Nucleus accumbens (tissue), 56 donors: ENCODE measurements around the gene KSR2.

Experiments
- DNase-seq, 56 donors: peaks; one replicate each; lab custom pipeline; 2025; lab: John Stamatoyannopoulos, UW

KSR2 gene

DNA sequence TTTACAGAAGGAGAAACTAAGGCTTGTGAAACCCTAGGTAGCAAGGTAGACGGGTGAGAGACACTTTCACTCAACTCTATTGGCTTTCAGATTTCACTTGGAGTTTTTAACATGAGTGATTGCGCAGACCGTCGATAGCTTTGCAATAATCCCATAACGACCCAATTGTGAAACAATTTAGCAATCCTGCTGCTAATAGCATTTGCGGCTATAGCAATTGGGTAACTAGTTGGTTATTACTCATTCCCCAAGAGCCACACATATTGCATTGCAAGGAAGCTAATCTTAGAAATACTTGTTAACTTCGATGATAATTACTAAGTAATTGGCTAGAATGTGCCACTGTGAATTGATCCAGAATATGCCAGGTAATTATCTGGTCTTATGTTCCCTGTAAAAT lies 447.4 kb downstream of the KSR2 start:
- DNase-seq, result no peak

DNA sequence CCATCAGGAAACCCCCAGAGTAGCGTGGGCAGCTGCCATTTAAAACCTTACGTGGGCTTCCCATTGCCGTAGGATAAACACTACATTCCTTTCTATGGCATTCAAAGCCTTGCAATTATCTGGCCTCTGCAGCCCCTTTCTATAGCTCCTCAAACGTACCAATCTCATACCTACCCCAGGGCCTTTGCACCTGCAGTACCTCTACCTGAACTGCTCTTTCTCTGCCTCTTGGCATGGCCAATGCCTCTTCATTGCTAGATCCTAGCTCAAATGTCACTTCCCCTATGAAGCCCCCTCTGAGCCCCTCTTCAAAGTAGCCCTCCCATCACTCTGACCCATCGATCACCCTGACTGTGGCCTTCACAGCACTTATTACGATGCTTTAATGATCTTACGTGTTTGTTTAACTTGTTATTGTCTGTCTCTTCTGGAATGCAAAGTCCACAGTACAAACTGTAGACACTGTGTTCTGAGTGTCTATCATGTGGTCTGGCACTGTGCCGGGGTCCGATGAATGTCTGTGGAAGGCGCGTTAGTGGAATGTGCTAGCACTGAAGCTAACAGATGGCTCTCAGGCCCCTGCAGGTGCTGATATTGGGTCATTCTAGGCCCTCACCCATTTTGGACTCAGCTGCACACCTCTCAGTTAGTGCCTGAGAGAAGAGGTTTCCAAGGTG lies 450.1 kb downstream of the KSR2 start:
- DNase-seq, result no peak

DNA sequence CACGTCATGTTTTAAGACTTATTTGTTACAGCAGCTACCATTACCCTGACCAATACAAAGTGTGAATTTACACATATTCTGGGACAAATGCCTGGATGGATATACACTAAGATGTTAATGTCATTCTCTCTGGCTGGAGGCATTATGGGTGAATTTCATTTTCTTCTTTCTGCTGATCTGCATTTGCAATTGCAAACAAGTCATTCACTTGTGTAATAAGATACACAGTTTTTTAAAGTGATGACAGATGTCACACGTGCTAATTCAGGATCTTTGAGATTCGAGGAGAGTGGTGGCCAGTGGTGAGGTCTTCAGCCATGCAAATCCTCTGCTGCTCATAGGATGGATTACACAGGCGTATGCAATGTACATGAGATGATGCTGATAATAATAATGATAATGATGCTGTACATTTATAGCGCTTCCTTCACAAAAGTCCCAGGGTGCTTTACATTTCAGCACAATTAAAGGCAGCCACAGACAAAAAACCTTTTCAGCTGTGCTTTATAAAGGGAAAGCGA lies 451.5 kb downstream of the KSR2 start:
- no peak for DNase-seq

DNA sequence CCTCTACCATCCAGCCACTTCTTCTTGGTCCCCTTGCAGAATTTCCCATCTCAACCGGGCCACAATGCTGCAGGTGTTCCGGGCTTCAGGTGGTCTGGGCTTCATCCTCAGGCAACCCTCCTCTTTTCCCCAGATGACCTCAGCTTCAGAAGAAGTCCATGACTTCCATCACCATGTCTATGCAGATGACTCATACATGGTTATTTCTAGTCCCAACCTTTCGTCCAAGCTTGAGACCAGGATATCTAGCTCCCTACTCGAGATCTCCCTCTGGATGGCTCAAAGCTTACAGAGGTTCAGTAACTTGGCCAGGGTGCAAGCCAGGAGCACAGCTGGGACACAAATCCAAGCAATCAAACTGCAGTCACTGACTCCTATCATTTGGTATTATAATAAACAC lies 452.8 kb downstream of the KSR2 start:
- DNase-seq, result no peak

DNA sequence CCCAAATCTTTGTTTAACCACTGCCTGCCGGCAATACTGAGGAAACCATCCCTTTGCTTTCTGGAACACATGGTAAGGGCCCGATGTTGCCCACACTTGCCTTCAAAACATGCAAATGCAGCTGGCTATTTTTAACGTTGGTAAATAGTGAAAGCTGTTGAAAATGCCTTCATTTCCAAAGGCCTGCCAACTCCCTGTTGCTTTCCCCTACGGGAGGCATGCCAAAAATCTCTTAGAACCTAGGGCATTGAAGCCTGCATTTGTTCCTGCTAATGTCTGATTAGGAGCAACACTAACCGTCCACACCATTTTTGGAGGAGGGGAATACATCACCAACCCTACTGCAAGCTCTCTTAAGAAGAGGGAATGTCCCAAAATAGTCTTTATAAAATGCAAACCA lies 454.8 kb downstream of the KSR2 start:
- DNase-seq, result peak in 8 of 56 donors; percentile 1 to 42 (median 8)

DNA sequence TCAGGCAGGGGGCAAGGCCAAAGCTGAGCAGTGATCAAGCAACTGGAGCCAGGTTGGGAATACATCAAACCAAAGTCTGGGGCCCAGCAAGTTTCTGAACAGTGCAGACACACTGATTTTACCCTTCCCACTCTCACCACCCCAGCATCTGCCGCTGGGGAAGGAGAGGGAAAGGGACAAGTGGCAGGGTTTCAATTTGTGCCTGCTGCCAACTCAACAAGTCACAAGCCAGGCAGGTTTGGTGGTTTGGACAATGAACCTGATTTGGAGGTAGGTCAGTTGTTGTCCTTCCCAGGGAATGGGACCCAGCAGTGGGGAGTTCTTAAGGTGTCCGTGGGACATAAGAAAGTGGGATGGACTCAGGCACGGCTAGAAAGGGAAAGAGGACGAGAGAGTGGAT lies 455.4 kb downstream of the KSR2 start:
- no peak for DNase-seq

DNA sequence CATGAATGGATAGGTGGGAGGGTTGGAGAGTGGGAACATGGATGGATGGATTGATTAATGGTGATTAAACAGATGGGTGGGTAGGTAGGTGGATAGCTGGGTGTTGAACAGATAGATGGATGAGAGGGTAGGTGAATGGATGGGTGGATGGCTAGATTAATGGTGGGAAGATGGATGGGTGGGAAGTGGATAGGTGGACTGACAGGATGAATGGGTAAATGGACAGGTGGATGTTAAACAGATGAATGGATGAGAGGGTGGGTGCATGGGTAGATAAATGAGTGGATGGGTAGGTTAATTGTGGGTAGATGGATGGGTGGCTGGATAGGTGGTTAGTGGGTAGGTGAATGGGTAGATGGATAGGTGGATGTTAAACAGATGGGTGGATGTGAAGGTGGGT lies 460.3 kb downstream of the KSR2 start:
- DNase-seq, result no peak

DNA sequence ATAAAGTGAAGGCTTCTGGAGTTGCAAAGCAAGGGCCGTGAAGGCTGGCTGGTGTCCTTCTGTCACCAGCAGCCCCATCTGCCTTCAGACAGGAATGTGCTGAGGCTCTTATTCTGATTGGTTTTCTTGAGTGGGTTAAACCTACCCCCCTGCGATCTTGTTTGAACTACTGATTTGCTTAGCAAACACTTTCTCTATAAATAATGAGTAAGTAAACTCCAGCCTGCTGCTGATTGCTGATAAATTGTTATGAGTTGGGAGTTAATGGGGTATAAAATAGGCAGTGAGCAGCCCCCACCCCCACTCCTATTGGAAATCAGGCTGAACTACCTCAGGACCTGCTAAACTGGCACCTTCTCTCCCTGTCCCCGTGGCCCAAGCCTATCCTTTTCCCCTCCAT lies 461.2 kb downstream of the KSR2 start:
- DNase-seq, result no peak

DNA sequence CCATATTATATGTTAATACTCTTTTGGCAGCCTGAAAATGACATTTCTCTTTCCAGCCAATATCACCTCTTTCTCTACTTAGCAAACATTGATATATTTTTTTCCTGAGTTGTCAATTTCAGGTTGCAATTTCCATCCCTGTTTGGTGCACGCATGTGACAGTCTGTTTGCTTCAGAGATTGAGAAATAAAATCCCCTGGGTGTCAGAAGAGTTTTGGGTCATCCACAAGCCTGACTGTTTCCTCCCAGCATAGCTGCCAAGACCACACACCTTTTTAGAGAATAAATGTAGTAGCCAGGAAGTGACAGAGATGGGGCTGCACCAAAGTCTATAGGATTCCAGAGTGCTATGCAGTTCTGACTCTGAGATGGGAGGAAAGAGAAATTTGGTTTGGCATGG lies 462.5 kb downstream of the KSR2 start:
- no peak for DNase-seq

DNA sequence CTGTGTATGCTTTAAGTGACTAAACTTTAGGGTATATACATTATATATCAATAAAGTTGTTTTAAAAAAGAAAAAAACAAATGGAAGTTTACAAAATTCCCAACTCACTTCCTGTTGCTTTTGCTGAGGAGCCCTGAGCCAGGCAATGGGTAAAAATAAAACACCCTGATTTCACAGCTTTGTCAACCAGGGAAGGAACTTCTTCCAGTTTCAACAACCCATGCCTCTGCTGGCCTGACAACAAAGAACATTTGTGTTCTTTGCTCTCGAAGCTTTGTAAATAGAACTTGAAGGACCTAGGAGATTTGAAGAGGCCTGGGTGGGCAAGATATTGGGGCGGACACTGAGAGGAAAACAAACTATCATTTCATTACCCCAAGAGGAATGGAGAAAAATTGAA lies 466.2 kb downstream of the KSR2 start:
- no peak for DNase-seq

DNA sequence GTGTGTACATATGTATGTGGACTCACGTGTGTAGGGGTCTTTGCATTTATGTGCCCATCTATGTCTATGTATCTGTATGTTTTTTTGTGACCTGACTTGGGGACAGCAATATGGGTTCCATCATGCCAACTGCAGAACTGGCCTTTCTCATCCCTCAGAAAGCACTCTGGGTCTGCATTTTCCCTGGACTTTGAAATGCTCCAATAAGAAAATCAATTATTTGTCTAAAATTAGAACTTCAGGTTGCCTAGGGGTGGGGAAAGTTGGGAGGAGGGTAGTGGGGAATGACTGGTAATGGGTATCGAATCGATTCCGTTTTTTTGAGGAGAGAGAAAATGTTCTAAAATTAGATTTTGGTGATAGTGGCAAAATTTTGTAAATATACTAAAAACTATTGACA lies 466.6 kb downstream of the KSR2 start:
- no peak for DNase-seq

DNA sequence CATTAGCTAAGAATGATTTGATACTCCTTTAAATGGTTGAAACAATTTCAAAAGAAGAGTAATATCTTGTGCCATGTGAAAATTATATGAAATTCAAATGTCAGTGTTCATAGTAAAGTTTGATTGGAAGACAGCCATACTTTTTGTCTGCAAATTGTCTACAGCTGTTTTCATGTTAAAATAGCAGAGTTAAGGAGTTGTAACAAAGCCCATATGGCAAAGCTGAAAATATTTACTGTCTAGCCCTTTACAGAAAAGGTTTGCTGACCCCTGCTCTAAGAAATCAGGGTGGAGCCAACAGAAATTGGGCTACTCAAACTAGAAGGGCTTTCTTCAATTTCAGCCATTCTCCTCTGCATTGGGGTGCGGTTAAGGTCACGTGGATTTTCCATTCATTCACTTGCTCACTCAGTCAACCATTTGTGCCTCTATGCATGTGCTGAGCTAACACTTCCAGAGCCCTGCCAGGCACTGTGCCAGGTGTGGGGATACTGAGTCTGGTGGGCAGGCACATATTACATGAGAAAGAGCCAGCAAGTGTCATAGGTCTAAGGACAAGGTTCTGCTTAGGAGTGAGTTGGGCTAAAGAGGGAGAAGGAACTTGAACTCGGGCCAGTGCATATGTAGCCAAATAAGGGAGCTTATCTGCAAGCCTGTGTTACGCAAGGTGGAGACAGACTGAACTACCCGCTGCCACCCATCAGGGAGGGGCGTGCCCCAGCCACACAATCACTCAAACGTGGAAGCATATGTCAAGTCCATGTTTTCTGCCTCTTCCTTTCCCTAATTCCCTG lies 467.5 kb downstream of the KSR2 start:
- DNase-seq, result no peak

DNA sequence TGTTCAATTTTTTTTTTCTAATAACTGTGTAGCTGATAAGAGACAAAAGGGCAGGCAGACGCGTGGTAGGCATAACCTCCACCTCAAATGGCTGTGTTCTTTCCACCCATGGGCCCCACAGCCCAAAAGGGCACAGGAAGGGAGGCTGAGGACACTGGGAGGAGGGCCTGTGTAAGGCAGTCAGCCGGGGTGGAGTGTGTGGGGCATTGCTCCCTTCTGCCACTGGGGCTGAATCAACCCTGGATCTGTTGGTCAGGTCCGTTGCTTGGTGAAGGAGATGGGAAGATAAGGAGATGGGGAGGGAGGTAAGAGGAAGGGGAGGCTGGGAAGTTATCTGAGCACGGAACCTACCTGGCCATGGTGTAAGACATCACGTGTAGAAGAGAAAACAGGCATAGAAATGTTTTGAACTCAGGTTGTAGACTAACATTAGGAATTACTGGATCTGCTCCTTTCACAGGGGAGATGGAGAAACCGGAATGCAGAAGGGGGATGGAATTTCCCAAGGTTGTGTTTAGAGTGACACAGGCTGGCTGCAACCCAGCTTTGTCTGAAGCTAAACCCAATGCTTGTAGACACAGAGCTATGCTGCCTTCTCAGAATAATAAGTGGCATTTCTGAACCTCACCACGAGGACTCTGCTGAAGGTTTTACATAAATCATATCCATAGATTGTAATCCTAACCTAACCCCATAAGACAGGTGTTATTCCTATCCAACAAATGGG lies 468.9 kb downstream of the KSR2 start:
- DNase-seq, result no peak

DNA sequence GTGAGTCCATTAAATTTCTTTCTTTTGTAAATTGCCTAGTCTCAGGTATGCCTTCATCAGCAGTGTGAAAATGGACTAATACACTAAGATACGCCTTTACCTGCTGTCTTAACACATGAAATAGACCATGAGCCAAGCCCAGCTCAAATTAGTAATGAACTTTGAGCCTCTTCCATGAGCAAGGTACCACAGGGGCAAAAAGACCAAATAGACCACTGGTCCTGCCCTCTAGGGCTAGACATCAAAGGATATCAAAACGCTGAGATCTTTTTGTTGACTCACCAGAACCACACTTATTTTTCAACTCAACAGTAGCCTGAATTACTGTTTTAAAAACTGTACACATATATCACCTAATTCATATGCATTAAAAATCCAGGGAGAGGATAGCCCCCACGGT lies 469.9 kb downstream of the KSR2 start:
- no peak for DNase-seq

DNA sequence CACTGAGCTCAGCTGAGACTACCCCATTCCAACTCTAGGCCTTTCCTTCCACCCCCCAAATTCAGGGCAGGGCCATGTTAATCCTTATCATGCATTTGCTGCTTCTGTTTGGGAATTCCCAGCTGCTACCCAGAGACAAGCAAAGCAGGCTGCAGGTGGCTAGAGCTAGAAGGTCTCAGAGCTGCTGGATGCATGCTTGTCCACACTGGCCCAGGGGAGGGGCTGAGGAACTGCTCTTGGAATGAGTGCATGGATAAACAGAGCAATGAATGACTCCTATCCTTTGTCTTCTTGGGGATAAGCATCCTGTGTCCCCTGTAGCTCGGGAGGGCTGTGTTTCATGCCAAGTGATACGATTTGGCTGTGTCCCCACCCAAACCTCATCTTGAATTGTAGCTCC lies 470.5 kb downstream of the KSR2 start:
- no peak for DNase-seq

DNA sequence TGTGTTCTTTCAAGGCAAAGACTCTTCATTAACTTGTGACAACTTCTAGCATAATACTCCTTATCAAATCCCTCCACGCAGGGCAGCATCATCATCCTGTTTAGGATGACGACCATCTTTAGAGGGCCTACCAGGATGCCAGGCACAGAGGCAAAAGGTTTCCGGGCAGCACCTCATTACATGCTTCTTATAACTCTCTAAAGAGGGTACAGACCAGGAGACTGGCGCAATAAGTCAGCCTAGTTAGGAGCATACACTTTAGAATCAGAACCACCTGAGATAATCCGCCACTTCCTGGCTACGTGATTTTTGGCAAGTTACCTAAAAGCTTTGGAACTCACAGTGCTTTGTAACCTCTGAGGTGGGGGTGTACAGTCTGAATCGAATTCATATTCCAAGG lies 471.4 kb downstream of the KSR2 start:
- DNase-seq, result no peak

DNA sequence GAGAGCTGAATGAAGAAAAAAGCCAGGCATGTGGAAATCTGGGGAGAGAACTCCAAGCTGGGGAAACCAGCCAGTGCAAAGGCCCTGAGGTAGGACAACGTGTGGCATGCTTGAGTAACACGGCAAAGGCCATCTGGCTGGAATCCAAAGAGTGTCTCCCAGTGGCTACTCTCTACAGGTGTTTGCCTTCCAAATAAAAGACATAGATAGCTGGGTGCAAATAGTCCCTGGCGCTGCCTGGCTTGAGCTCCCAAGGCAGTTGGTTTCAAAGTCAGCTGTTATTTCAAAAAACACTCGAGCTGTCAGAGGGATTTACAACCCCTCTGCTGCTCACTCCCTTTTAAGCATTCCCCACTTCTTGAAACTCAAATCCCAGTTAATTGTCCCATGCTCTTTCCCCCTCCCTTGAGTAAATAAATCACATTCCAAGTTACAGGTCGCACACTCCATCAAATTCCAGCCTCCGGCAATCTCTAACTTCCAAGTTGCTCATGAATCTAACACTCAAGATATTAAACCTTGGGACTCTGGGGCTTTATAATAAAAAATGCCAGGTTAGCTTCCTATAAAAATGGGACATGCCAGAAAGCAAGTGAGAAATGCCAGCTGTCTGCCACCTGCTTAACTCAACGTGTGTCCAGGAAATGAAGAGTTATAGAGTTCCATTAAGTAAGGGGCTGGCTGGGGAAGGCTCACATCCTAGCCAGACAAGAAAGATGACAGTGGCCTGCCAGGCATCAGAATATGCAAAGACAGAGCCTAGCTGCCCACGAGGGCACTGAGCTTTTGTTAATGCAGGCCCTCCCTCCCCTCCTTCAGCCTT lies 473.7 kb downstream of the KSR2 start:
- no peak for DNase-seq

DNA sequence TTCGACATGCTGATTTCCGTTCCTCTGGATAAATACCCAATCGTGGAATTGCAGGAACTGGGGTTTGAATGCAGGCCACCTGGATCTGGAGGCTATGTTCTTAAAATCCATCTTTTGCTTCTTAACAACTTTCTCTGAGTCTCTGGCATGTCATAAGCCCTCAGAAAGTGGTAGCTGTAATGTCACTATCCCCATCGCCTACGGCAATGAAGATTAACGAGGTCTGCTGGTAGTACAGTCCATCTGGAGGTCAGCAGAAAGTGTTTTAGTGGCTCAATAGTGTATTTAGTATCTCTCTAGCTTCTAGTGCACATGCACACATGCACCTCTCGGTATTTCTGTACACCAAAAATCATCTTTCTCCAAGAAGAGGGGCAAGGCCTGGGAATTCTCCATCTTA lies 477.1 kb downstream of the KSR2 start:
- DNase-seq, result no peak

DNA sequence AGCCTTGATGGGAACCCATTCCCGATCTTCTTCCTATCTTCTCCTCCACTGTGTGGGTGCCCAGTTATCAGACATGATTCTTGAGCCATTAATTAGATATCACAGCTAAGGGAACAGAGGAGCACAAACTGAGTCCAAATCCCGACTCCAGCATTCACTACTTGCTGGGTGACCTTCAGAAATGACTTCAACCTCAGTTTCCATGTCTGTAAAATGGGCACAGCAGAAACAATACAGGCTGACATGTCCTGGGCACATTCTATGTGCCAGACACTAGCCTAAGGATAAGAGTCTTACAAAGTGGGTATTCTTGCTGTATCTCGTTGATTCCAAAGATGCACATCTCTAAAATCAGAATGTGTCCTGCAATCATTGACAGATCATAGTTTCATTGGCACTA lies 478.7 kb downstream of the KSR2 start:
- DNase-seq, result no peak

DNA sequence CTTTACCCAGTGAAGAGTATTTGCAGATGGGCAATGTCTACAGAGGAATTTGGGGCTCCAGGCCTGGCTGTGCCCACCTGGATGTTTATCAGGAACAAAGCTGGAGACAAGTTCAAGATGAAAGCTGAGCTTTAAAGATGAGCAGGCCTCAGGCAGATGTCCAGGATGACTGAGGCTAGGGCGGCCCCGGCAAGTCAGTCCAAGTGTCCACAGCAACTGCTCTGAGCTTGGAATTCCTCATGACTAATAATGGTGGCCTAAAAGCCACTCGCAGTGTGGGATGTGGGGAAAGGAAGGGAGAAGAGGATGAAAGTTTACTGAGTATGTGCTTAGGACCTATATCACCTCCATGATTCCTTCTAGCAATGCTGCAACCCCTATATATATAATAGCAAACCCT lies 479.1 kb downstream of the KSR2 start:
- DNase-seq, result no peak
